Progenitor cell of endocrine pancreas (in vitro differentiated cells): ENCODE results near the gene KCNMA1. TPM values are rescaled to one million over a fixed set of nuclear protein-coding genes. Genes with fewer than 3 reads are reported as not detected.
"Not testable (repeated sequence)": the region's sequence is repeated elsewhere in the genome, so short reads cannot be mapped to it uniquely, and the experiment has no call there.

ENCODE experiments used
- DNase-seq: peaks from one replicate; pipeline ENCODE4 v3.0.0; 2021; ENCODE audit warnings: low spot score; ENCODE audit not compliant: unreplicated experiment
- H3K27ac Mint-ChIP-seq: 2 replicates; pipeline ENCODE4 v1.8.0; 2021; ENCODE audit warnings: mild to moderate bottlenecking, moderate library complexity, mixed read lengths
- H3K27me3 Mint-ChIP-seq: 2 replicates; pipeline ENCODE4 v1.8.0; 2021; ENCODE audit warnings: mixed read lengths
- H3K36me3 Mint-ChIP-seq: 2 replicates; pipeline ENCODE4 v1.8.0; 2022; ENCODE audit warnings: mixed read lengths; ENCODE audit not compliant: insufficient read depth
- H3K4me1 Mint-ChIP-seq: 2 replicates; pipeline ENCODE4 v1.8.0; 2021; ENCODE audit warnings: low read depth, mixed read lengths
- H3K4me3 Mint-ChIP-seq: 2 replicates; pipeline ENCODE4 v1.8.0; 2021; ENCODE audit warnings: low read depth, mild to moderate bottlenecking, moderate library complexity, mixed read lengths
- H3K9me3 Mint-ChIP-seq: 2 replicates; pipeline ENCODE4 v1.8.0; 2021; ENCODE audit warnings: low read depth, mixed read lengths
- CTCF ChIP-seq: fragments of 200-600 bp; sonication (generic); IDR thresholded peaks from one replicate; pipeline ENCODE4 v1.5.0; 2021; ENCODE audit warnings: antibody characterized with exemption, mild to moderate bottlenecking; ENCODE audit not compliant: unreplicated experiment
- total RNA-seq: library from RNA; stranded (reverse); gene quantifications from 2 replicates; pipeline ENCODE4 v1.2.1, GENCODE V29; 2021

Gene KCNMA1
- total RNA-seq, 1 donor from 2014 or later = 5.8 TPM

GRCh38 chr10:77520995-77521394 is 116.6 kb downstream of the KCNMA1 start:
- Mint-ChIP-seq H3K4me1 (no peaks in the 10 kb centered on the region), H3K9me3 (no peaks in the 10 kb centered on the region), H3K27me3 (peaks cover 26% of the 10 kb centered on the region), H3K4me3 (no peak overlapping the region), H3K36me3 (no peaks in the 10 kb centered on the region), H3K27ac (no peak overlapping the region)
- DNase-seq = no peak
- TF ChIP-seq CTCF = no peak

GRCh38 chr10:77520290-77520689 is 117.3 kb downstream of the KCNMA1 start:
- peaks cover 29% of the 10 kb centered on the region for H3K27me3 Mint-ChIP-seq
- no peak for DNase-seq
- no peaks in the 10 kb centered on the region for H3K4me1 Mint-ChIP-seq
- no peaks in the 10 kb centered on the region for H3K36me3 Mint-ChIP-seq
- TF ChIP-seq CTCF = no peak
- no peak overlapping the region for H3K27ac Mint-ChIP-seq
- H3K4me3 Mint-ChIP-seq = no peak overlapping the region
- no peaks in the 10 kb centered on the region for H3K9me3 Mint-ChIP-seq

GRCh38 chr10:77519791-77520190 is 117.8 kb downstream of the KCNMA1 start:
- H3K27ac Mint-ChIP-seq, DNase-seq, H3K4me3 Mint-ChIP-seq, H3K36me3 Mint-ChIP-seq, H3K9me3 Mint-ChIP-seq, H3K4me1 Mint-ChIP-seq: not testable (repeated sequence)
- peaks cover 31% of the 10 kb centered on the region for H3K27me3 Mint-ChIP-seq

- DNase-seq = no peak
- no peaks in the 10 kb centered on the region for H3K36me3 Mint-ChIP-seq
- no peak overlapping the region for H3K4me3 Mint-ChIP-seq
- peaks cover 29% of the 10 kb centered on the region for H3K27me3 Mint-ChIP-seq
- H3K9me3 Mint-ChIP-seq = no peaks in the 10 kb centered on the region
- peaks cover 4% of the 10 kb centered on the region for H3K4me1 Mint-ChIP-seq
- no peak overlapping the region for H3K27ac Mint-ChIP-seq
- no peak for TF ChIP-seq CTCF
Measured at GRCh38 chr10:77518910-77519274, 118.7 kb downstream of the KCNMA1 start.

GRCh38 chr10:77518241-77518909 is 119.2 kb downstream of the KCNMA1 start:
- no peak overlapping the region for H3K4me3 Mint-ChIP-seq
- H3K27ac Mint-ChIP-seq = no peak overlapping the region
- H3K4me1 Mint-ChIP-seq = peaks cover 5% of the 10 kb centered on the region
- no peaks in the 10 kb centered on the region for H3K9me3 Mint-ChIP-seq
- TF ChIP-seq CTCF = no peak
- no peaks in the 10 kb centered on the region for H3K36me3 Mint-ChIP-seq
- DNase-seq = no peak
- peaks cover 28% of the 10 kb centered on the region for H3K27me3 Mint-ChIP-seq

- Mint-ChIP-seq H3K27ac (no peak overlapping the region), H3K9me3 (no peaks in the 10 kb centered on the region), H3K4me3 (no peak overlapping the region)
Measured at GRCh38 chr10:77516575-77516974, 121.0 kb downstream of the KCNMA1 start.

More at GRCh38 chr10:77516575-77516974, 121.0 kb downstream of the KCNMA1 start:
- Mint-ChIP-seq H3K27me3 (peaks cover 24% of the 10 kb centered on the region), H3K36me3 (no peaks in the 10 kb centered on the region), H3K4me1 (peaks cover 14% of the 10 kb centered on the region)
- TF ChIP-seq CTCF = no peak
- no peak for DNase-seq
